ENCODE results near the gene KIF26B. TPM values are rescaled to one million over a fixed set of nuclear protein-coding genes. Genes with fewer than 3 reads are reported as not detected.

The KIF26B gene
- total and polyA plus RNA-seq, 10 of the 15 experiments (the other 5 are each of a cell fraction or from before 2014, with no cell fraction given), result 0.35 to 11.6 (median 2.2) TPM

DNA sequence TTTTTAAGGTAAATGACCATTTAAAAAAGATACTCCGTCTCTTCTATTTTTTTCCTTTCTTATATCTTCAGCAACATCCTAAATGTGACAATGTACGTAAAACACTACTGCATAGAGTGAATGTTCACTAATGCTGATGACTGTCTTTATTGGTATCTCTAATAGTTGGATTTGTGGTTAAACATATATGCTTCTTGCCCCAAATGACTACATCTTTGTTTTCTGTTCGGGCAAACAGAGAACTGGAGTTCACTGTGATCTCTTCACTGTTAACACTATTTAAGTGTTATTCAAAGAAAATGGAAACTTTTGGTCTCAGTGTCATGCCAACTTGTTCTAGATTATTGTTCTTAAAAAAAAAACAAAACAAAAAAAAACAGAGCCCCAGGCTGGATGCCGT, 109.4 kb downstream of the KIF26B start:
- Histone ChIP-seq H2AFZ (ENCODE audit: control insufficient read depth, low read depth, low read length) (no peak overlapping the region), H3K36me3 (ENCODE audit: control insufficient read depth in 2 of 2, insufficient read depth in 2 of 2, low read length in 1 of 2) (no peaks in the 10 kb centered on the region), H3K27me3 (replicated peaks in 1 of 2; ENCODE audit: control insufficient read depth in 2 of 2, insufficient read depth in 2 of 2, low read length in 1 of 2) (no peaks in the 10 kb centered on the region; a peak in 1 of 4 replicates), H3K4me3 (no peak overlapping the region), H3K9ac (ENCODE audit: control insufficient read depth, insufficient read depth, low read length) (no peak overlapping the region), H4K20me1 (ENCODE audit: control insufficient read depth, insufficient read depth) (no peaks in the 10 kb centered on the region), H3K4me2 (ENCODE audit: control insufficient read depth, insufficient read depth) (no peak overlapping the region), H3K4me1 (ENCODE audit: control insufficient read depth, insufficient read depth, low read length) (no peaks in the 10 kb centered on the region), H3K79me2 (ENCODE audit: control insufficient read depth, insufficient read depth, low read length) (no peaks in the 10 kb centered on the region), H3K9me3 (replicated peaks; ENCODE audit: control insufficient read depth, insufficient read depth, low read length) (no peaks in the 10 kb centered on the region), H3K27ac (ENCODE audit: control insufficient read depth, insufficient read depth) (no peak overlapping the region)
- in situ Hi-C loops (cut with MboI) (no loop called here), intact Hi-C loops (cut with micrococcal nuclease; ENCODE audit: unreplicated experiment) (no loop called here)
- POLR2A ChIA-PET, result no interaction called here
- RAD21 ChIA-PET (ENCODE audit: unreplicated experiment), result no interaction called here
- ATAC-seq (no peak), FAIRE-seq (no peak), DNase-seq (ENCODE audit: low read depth, low spot score) (no peak)
- WGBS (ENCODE audit: insufficient coverage, insufficient replicate concordance, low lambda C conversion rate, missing lambda C conversion rate), result 42% methylated on average over 4 of the region's 4 CpGs
- no TSS peak for BruUV-seq (replicated peaks)
- CTCF ChIA-PET, result interaction anchor here (1.3 kb wide), 1 partner anchor 15 kb away, joined by 4 read pairs; no protein-coding TSS in a partner anchor
- TF ChIP-seq CHD2 (IDR thresholded peaks at IDR 0.05; ENCODE audit: borderline replicate concordance, low read depth, low read length) (no peak), ZBED1 (IDR thresholded peaks at IDR 0.05; ENCODE audit: borderline replicate concordance) (no peak), SUPT20H (IDR thresholded peaks at IDR 0.05; ENCODE audit: borderline replicate concordance, control insufficient read depth, low read depth, low read length) (no peak), PML (IDR thresholded peaks at IDR 0.05; ENCODE audit: low read length) (no peak), MYC (IDR thresholded peaks at IDR 0.05; ENCODE audit: insufficient read depth, insufficient read length, insufficient replicate concordance, low read length, severe bottlenecking) (no peak), SP1 (IDR thresholded peaks at IDR 0.05; ENCODE audit: low read depth, low read length) (no peak), YY1 (IDR thresholded peaks at IDR 0.05; ENCODE audit: low read depth, low read length) (no peak)
- TF ChIP-seq, protein P1, sequence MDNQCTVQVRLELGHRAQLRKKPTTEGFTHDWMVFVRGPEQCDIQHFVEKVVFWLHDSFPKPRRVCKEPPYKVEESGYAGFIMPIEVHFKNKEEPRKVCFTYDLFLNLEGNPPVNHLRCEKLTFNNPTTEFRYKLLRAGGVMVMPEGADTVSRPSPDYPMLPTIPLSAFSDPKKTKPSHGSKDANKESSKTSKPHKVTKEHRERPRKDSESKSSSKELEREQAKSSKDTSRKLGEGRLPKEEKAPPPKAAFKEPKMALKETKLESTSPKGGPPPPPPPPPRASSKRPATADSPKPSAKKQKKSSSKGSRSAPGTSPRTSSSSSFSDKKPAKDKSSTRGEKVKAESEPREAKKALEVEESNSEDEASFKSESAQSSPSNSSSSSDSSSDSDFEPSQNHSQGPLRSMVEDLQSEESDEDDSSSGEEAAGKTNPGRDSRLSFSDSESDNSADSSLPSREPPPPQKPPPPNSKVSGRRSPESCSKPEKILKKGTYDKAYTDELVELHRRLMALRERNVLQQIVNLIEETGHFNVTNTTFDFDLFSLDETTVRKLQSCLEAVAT (IDR thresholded peaks at IDR 0.05), result no peak
- TF ChIP-seq, protein P2, sequence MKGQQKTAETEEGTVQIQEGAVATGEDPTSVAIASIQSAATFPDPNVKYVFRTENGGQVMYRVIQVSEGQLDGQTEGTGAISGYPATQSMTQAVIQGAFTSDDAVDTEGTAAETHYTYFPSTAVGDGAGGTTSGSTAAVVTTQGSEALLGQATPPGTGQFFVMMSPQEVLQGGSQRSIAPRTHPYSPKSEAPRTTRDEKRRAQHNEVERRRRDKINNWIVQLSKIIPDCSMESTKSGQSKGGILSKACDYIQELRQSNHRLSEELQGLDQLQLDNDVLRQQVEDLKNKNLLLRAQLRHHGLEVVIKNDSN (IDR thresholded peaks at IDR 0.05; ENCODE audit: borderline replicate concordance, extremely low read length, insufficient read depth, low read depth, low read length), result no peak
- SMC1A ChIA-PET (ENCODE audit: uncharacterized antibody, unreplicated experiment), result no interaction called here
